OCI-LY7 (cell line): ENCODE results near the gene TJAP1.

Experiments used
- EZH2phosphoT487 ChIP-seq: fragments of 200-600 bp; sonication (generic); IDR thresholded peaks from 2 replicates; pipeline ENCODE4 v1.6.1; 2018; ENCODE audit warnings: low read depth, borderline replicate concordance, mild to moderate bottlenecking, mixed run types, antibody characterized with exemption, low read length, moderate library complexity, mixed read lengths
- TF ChIP-seq, protein P1 (sequence below): fragments of 200-600 bp; sonication (generic); conservative IDR thresholded peaks from 2 replicates; pipeline ENCODE4 v1.5.1; 2014; ENCODE audit warnings: mild to moderate bottlenecking, antibody characterized with exemption, low read length, moderate library complexity, mixed read lengths

DNA sequence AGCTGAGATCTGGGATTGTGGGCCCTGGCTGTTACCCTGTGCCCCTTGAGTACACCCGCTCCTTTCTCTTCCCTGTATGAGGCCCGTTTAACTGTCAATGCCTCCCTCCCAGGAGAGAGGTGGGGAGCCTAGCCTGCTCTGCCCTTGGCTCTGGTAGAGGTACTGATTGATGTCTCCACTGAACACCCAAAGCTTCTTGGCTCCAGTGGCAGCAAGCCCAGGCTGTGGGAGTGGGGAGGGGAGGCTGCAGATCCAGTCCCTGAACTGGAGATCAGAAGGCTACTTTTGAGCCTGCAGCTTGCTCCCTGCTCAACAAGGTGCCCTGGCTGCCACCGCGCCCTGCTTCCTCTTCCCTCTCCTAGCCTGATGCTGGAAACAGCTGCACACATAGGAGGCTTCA, 25.3 kb downstream of the TJAP1 start:
- TF ChIP-seq, protein P1, sequence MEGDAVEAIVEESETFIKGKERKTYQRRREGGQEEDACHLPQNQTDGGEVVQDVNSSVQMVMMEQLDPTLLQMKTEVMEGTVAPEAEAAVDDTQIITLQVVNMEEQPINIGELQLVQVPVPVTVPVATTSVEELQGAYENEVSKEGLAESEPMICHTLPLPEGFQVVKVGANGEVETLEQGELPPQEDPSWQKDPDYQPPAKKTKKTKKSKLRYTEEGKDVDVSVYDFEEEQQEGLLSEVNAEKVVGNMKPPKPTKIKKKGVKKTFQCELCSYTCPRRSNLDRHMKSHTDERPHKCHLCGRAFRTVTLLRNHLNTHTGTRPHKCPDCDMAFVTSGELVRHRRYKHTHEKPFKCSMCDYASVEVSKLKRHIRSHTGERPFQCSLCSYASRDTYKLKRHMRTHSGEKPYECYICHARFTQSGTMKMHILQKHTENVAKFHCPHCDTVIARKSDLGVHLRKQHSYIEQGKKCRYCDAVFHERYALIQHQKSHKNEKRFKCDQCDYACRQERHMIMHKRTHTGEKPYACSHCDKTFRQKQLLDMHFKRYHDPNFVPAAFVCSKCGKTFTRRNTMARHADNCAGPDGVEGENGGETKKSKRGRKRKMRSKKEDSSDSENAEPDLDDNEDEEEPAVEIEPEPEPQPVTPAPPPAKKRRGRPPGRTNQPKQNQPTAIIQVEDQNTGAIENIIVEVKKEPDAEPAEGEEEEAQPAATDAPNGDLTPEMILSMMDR, result no peak
- no peak for TF ChIP-seq EZH2phosphoT487
